Loucy (cell line): ENCODE results near the gene TBCC.
"Not testable (repeated sequence)": the region's sequence is repeated elsewhere in the genome, so short reads cannot be mapped to it uniquely, and the experiment has no call there.

Experiments used
- H2AFZ ChIP-seq: fragments of 200-600 bp; sonication (generic); 2 replicates; pipeline ENCODE4 v1.6.0; 2016; ENCODE audit warnings: antibody characterized with exemption, mild to moderate bottlenecking, low read length, moderate library complexity
- H3F3A ChIP-seq: fragments of 200-600 bp; 2 replicates; pipeline ENCODE4 v1.6.0; 2016; ENCODE audit warnings: antibody characterized with exemption, low read depth, mild to moderate bottlenecking
- H3K27me3 ChIP-seq: fragments of 200-600 bp; sonication (generic); 2 replicates; pipeline ENCODE4 v1.6.1; 2014; ENCODE audit warnings: low read length, mild to moderate bottlenecking; ENCODE audit not compliant: insufficient read depth, poor library complexity, severe bottlenecking
- H3K36me3 ChIP-seq: fragments of 200-600 bp; sonication (generic); 2 replicates; pipeline ENCODE4 v1.6.1; 2016; ENCODE audit warnings: low read length; ENCODE audit not compliant: insufficient read depth
- H3K4me1 ChIP-seq: fragments of 200-600 bp; sonication (generic); 2 replicates; pipeline ENCODE4 v1.5.1; 2014; ENCODE audit warnings: low read length, mild to moderate bottlenecking; ENCODE audit not compliant: insufficient read depth, poor library complexity, severe bottlenecking
- H3K4me2 ChIP-seq: fragments of 200-600 bp; sonication (generic); 2 replicates; pipeline ENCODE4 v1.6.0; 2014; ENCODE audit warnings: antibody characterized with exemption, low read length, low read depth, mild to moderate bottlenecking; ENCODE audit not compliant: poor library complexity, severe bottlenecking
- H3K4me3 ChIP-seq: fragments of 200-600 bp; sonication (generic); 2 replicates; pipeline ENCODE4 v1.5.1; 2014; ENCODE audit warnings: low read length, mild to moderate bottlenecking, mixed read lengths; ENCODE audit not compliant: poor library complexity, severe bottlenecking
- H3K79me2 ChIP-seq: fragments of 200-600 bp; sonication (generic); 2 replicates; pipeline ENCODE4 v1.6.1; 2014; ENCODE audit warnings: low read length; ENCODE audit not compliant: insufficient read depth
- H3K9ac ChIP-seq: fragments of 200-600 bp; sonication (generic); 2 replicates; pipeline ENCODE4 v1.6.0; 2014; ENCODE audit warnings: mild to moderate bottlenecking, low read depth, low read length, moderate library complexity; ENCODE audit not compliant: poor library complexity, severe bottlenecking
- H3K9me2 ChIP-seq: fragments of 200-600 bp; sonication (generic); replicated peaks from 2 replicates; pipeline ENCODE4 v1.6.1; 2016; ENCODE audit warnings: low read depth, low read length, mixed read lengths
- H3K9me3 ChIP-seq: fragments of 200-600 bp; sonication (generic); 2 replicates; pipeline ENCODE4 v1.6.1; 2014; ENCODE audit warnings: mild to moderate bottlenecking, antibody characterized with exemption, low read length, low read depth; ENCODE audit not compliant: insufficient read depth
- H4K20me1 ChIP-seq: fragments of 200-600 bp; sonication (generic); 2 replicates; pipeline ENCODE4 v1.6.0; 2014; ENCODE audit warnings: antibody characterized with exemption, low read length, mild to moderate bottlenecking; ENCODE audit not compliant: insufficient read depth, poor library complexity, severe bottlenecking
- EZH2phosphoT487 ChIP-seq: fragments of 200-600 bp; IDR thresholded peaks from 2 replicates; pipeline ENCODE4 v1.6.1; 2018; ENCODE audit warnings: antibody characterized with exemption, mild to moderate bottlenecking, moderate library complexity, borderline replicate concordance
- TF ChIP-seq, protein P1 (sequence below): fragments of 200-600 bp; sonication (generic); conservative IDR thresholded peaks from 2 replicates; pipeline ENCODE4 v1.5.1; 2014; ENCODE audit warnings: mild to moderate bottlenecking, antibody characterized with exemption, low read length

TBCC gene

DNA sequence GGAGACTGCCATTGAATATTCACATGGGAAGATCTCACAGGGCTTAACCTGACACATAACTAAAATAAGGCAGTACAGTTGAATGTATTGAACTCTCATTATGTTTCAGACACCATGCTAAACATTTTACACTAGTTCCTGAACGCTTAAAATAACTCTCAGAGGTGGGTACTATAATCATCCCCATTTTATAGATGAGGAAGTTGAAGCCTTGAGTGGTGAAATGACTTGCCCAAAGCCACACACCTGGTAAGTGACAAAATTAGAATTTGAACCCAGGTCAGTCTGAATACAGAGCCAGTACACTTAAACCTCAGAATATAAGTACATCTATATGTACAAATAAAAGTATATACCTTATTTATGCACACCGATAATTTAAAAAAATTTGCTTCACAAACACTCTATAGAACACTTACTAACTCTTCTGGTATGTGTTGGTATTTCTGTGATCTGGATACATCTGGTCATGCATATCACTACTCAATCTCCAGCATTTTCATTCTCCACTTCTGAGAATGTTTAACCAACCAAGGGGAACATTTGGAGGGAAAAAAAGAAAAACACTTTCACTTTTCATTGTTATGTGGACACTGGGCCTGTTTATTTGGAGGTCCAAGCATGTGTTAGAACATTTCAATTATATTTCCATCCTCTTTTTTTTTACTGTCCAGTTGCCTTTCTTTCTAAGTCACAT, 31.4 kb upstream of the TBCC start:
- peaks cover 32% of the 10 kb centered on the region for H3K79me2 ChIP-seq
- peak overlapping the region; percentile 58 for H3K9ac ChIP-seq
- no peaks in the 10 kb centered on the region for H3K9me2 ChIP-seq
- TF ChIP-seq, protein P1, sequence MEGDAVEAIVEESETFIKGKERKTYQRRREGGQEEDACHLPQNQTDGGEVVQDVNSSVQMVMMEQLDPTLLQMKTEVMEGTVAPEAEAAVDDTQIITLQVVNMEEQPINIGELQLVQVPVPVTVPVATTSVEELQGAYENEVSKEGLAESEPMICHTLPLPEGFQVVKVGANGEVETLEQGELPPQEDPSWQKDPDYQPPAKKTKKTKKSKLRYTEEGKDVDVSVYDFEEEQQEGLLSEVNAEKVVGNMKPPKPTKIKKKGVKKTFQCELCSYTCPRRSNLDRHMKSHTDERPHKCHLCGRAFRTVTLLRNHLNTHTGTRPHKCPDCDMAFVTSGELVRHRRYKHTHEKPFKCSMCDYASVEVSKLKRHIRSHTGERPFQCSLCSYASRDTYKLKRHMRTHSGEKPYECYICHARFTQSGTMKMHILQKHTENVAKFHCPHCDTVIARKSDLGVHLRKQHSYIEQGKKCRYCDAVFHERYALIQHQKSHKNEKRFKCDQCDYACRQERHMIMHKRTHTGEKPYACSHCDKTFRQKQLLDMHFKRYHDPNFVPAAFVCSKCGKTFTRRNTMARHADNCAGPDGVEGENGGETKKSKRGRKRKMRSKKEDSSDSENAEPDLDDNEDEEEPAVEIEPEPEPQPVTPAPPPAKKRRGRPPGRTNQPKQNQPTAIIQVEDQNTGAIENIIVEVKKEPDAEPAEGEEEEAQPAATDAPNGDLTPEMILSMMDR, result no peak
- TF ChIP-seq EZH2phosphoT487, result no peak
- H3K4me3 ChIP-seq, result peak overlapping the region; percentile 12
- H3K36me3 ChIP-seq, result no peaks in the 10 kb centered on the region
- no peaks in the 10 kb centered on the region for H3K27me3 ChIP-seq
- peak overlapping the region; percentile 46 for H3K4me2 ChIP-seq
- peaks cover 49% of the 10 kb centered on the region for H3K4me1 ChIP-seq
- H4K20me1 ChIP-seq, result no peaks in the 10 kb centered on the region
- H3F3A ChIP-seq, result no peaks in the 10 kb centered on the region
- H3K9me3 ChIP-seq, result no peaks in the 10 kb centered on the region
- peak overlapping the region; percentile 67; the same call in 1 of the 2 replicates for H2AFZ ChIP-seq

DNA sequence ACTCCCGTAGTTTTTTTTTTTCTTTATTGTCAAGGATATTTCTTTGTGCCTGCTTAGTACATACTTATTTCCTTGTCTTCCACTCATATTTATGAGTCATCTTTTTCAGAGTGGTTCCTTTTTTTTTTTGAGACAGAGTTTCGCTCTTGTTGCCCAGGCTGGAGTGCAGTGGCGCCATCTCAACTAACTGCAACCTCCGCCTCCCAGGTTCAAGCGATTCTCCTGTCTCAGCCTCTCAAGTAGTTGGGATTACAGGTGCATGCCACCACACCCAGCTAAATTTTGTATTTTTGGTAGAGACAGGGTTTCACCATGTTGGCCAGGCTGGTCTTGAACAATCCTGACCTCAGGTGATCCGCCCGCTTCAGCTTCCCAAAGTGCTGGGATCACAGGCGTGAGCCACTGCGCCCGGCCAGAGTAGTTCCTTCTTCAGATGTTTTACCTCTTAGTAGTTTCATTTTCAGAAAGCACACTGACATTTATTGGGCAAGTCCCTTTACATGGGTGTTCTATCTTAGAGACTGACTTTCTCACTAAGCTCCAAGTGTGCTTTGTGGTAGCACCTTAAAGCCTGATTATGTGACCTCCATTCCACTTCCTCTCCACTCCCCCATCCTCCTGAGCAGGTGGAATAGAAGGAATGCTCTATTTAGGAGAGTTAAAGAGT, 29.1 kb upstream of the TBCC start:
- not testable (repeated sequence) for H3F3A ChIP-seq, H4K20me1 ChIP-seq, H3K9me2 ChIP-seq, H3K9me3 ChIP-seq, H3K36me3 ChIP-seq, H2AFZ ChIP-seq, H3K4me3 ChIP-seq, H3K27me3 ChIP-seq
- peaks cover 22% of the 10 kb centered on the region for H3K79me2 ChIP-seq
- H3K4me1 ChIP-seq, result peaks cover 57% of the 10 kb centered on the region
- H3K4me2 ChIP-seq, result peak overlapping the region; percentile 37
- peak overlapping the region; percentile 23 for H3K9ac ChIP-seq

DNA sequence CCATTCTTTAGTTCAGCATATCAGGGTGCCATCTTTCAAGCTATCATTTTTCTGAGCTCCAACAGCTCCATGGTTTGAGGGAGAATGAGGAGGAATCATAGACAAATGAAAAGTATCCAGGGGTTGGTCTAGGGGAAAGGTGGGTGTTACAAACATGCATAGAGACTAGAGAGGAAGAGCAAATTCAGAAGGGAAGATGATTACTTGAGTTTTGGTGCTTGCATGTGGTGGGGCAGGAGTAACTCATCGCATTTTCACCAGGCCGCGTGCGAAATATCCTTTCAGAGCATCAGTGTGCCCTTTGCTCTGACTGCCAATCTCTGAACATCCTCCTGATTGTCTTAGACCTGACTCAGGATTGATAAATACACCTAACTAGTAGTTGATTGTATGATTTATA, 28.3 kb upstream of the TBCC start:
- Histone ChIP-seq H2AFZ (no peak overlapping the region), H3K4me2 (no peak overlapping the region), H3K4me3 (no peak overlapping the region), H3K36me3 (no peaks in the 10 kb centered on the region), H3K79me2 (peaks cover 15% of the 10 kb centered on the region), H4K20me1 (no peaks in the 10 kb centered on the region), H3K9me3 (no peaks in the 10 kb centered on the region), H3F3A (peaks cover 3% of the 10 kb centered on the region), H3K27me3 (no peaks in the 10 kb centered on the region), H3K4me1 (peaks cover 52% of the 10 kb centered on the region), H3K9me2 (no peaks in the 10 kb centered on the region), H3K9ac (peak overlapping the region; percentile 23)
- TF ChIP-seq, protein P1, result no peak
- no peak for TF ChIP-seq EZH2phosphoT487
